ENCODE data around the gene KMT2C. TPM values are rescaled to one million over a fixed set of nuclear protein-coding genes. Genes with fewer than 3 reads are reported as not detected.

KMT2C gene
- total RNA-seq, 1 experiment from 2014 or later: 45.4 TPM

GRCh38 chr7:152128252-152128651 is 307.6 kb downstream of the KMT2C start:
- H3K4me3 Mint-ChIP-seq: no peak overlapping the region
- peaks cover 39% of the 10 kb centered on the region for H3K36me3 Mint-ChIP-seq
- H3K4me1 Mint-ChIP-seq: peaks cover 6% of the 10 kb centered on the region
- DNase-seq (ENCODE audit: low spot score) (no peak), ATAC-seq (no peak)
- H3K9me3 Mint-ChIP-seq: peaks cover 13% of the 10 kb centered on the region
- H3K27ac Mint-ChIP-seq: no peak overlapping the region
- POLR2A ChIA-PET: no interaction called here
- H3K27me3 Mint-ChIP-seq (ENCODE audit: low read depth): no peaks in the 10 kb centered on the region
- CTCF ChIA-PET: no interaction called here
- TF ChIP-seq E2F1 (CRISPR knock-in tag; IDR thresholded peaks at IDR 0.05): no peak
- no peak for TF ChIP-seq ZNF416 (CRISPR knock-in tag; IDR thresholded peaks at IDR 0.05)
- no peak for TF ChIP-seq FOXJ3 (CRISPR knock-in tag; IDR thresholded peaks at IDR 0.05; ENCODE audit: borderline replicate concordance)
- no peak for TF ChIP-seq ZBTB43 (CRISPR knock-in tag; IDR thresholded peaks at IDR 0.05)
- no peak for TF ChIP-seq TP53 (CRISPR knock-in tag; IDR thresholded peaks at IDR 0.05)
- no peak for TF ChIP-seq RORB (CRISPR knock-in tag; IDR thresholded peaks at IDR 0.05)
- no peak for TF ChIP-seq KAT7 (CRISPR knock-in tag; IDR thresholded peaks at IDR 0.05; ENCODE audit: borderline replicate concordance)
- TF ChIP-seq NFYB (CRISPR knock-in tag; conservative IDR thresholded peaks at IDR 0.05; ENCODE audit: low read depth): no peak
- no peak for TF ChIP-seq ERG (CRISPR knock-in tag; IDR thresholded peaks at IDR 0.05)
- no peak for TF ChIP-seq SMAD3 (CRISPR knock-in tag; IDR thresholded peaks at IDR 0.05; ENCODE audit: borderline replicate concordance)
- TF ChIP-seq ATF6 (CRISPR knock-in tag; IDR thresholded peaks at IDR 0.05): no peak
- TF ChIP-seq ARID4B (CRISPR knock-in tag; IDR thresholded peaks at IDR 0.05; ENCODE audit: borderline replicate concordance): no peak
- TF ChIP-seq JUN (CRISPR knock-in tag; IDR thresholded peaks at IDR 0.05): no peak
- no peak for TF ChIP-seq E2F4 (CRISPR knock-in tag; IDR thresholded peaks at IDR 0.05; ENCODE audit: borderline replicate concordance, low read depth)
- TF ChIP-seq ZNF232 (CRISPR knock-in tag; IDR thresholded peaks at IDR 0.05): no peak
- TF ChIP-seq ZMAT4 (CRISPR knock-in tag; IDR thresholded peaks at IDR 0.05): no peak
- TF ChIP-seq MAX (CRISPR knock-in tag; IDR thresholded peaks at IDR 0.05): no peak
- TF ChIP-seq OVOL2 (CRISPR knock-in tag; IDR thresholded peaks at IDR 0.05; ENCODE audit: borderline replicate concordance): no peak
- TF ChIP-seq MLX (CRISPR knock-in tag; IDR thresholded peaks at IDR 0.05): no peak
- no peak for TF ChIP-seq JAZF1 (CRISPR knock-in tag; IDR thresholded peaks at IDR 0.05)
